Erythroblast (primary cell): Measurements from ENCODE around the gene ADRB1.

Experiments used
- GATA1 ChIP-seq: IDR thresholded peaks from 2 replicates; pipeline ENCODE4 v1.6.1; 2011; ENCODE audit warnings: low read depth, mild to moderate bottlenecking, control low read depth, low read length, moderate library complexity
- POLR2A ChIP-seq: IDR thresholded peaks from 2 replicates; pipeline ENCODE4 v1.6.1; 2011; ENCODE audit warnings: mild to moderate bottlenecking, low read length

- TF ChIP-seq POLR2A: no peak
- TF ChIP-seq GATA1: no peak
These were observed 21.4 kb downstream of the ADRB1 start for GRCh38 chr10:114065049-114065435.
